ENCODE data around the gene RAB37. TPM values are rescaled to one million over a fixed set of nuclear protein-coding genes. Genes with fewer than 3 reads are reported as not detected.

The RAB37 gene
- total and polyA plus RNA-seq, 2 of the 13 experiments (the other 11 are each of a cell fraction or from before 2014, with no cell fraction given): 0.91 to 3.7 TPM

GRCh38 chr17:74740641-74741387, 3.8 kb downstream of the RAB37 start:
- H3K9ac ChIP-seq (ENCODE audit: insufficient read depth, low read depth, low read length): no peak overlapping the region
- no peaks in the 10 kb centered on the region for H3K36me3 ChIP-seq (replicated peaks in 1 of 2; ENCODE audit: control insufficient read depth in 1 of 2, insufficient read depth in 2 of 2, low read length in 2 of 2)
- no peak for TF ChIP-seq RORA (CRISPR knock-in tag; IDR thresholded peaks at IDR 0.05)
- 0 out of 2 replicates have a peak, but pooled peaks have one; percentile 14 for TF ChIP-seq ZBTB7A (CRISPR knock-in tag; IDR thresholded peaks at IDR 0.05)
- TF ChIP-seq GABPB1 (CRISPR knock-in tag; IDR thresholded peaks at IDR 0.05): peak; percentile 20; the same call in 1 of the 2 replicates
- TF ChIP-seq ELF1 (CRISPR knock-in tag; IDR thresholded peaks at IDR 0.05): no peak
- TF ChIP-seq HINFP (CRISPR knock-in tag; IDR thresholded peaks at IDR 0.05; ENCODE audit: low read depth): no peak
- TF ChIP-seq ZNF724P (CRISPR knock-in tag; IDR thresholded peaks at IDR 0.05; ENCODE audit: borderline replicate concordance): 0 out of 2 replicates have a peak, but pooled peaks have one; percentile 22
- peak; percentile 43 for TF ChIP-seq BCL6 (CRISPR knock-in tag; IDR thresholded peaks at IDR 0.05)
- no peak for TF ChIP-seq ZNF83 (CRISPR knock-in tag; IDR thresholded peaks at IDR 0.05; ENCODE audit: borderline replicate concordance)
- peak; percentile 48; the same call in 1 of the 2 replicates for TF ChIP-seq PATZ1 (CRISPR knock-in tag; IDR thresholded peaks at IDR 0.05)
- 0 out of 2 replicates have a peak, but pooled peaks have one; percentile 21 for TF ChIP-seq ZSCAN25 (CRISPR knock-in tag; IDR thresholded peaks at IDR 0.05)
- ATAC-seq (no peak), DNase-seq (ENCODE audit: low spot score) (no peak), FAIRE-seq (no peak)
- no peaks in the 10 kb centered on the region for H4K20me1 ChIP-seq (ENCODE audit: insufficient read depth, low read length)
- no peak overlapping the region for H3K27ac ChIP-seq (ENCODE audit: extremely low read length, insufficient read depth, low read length)
- H3K79me2 ChIP-seq (ENCODE audit: insufficient read depth, low read length): no peaks in the 10 kb centered on the region
- H3K27me3 ChIP-seq (ENCODE audit: control insufficient read depth in 1 of 2, insufficient read depth in 2 of 2, low read length in 2 of 2): peaks cover 5 to 25% of the 10 kb centered on the region in 2 experiments; a peak in 2 of 5 replicates
- intact Hi-C loops (cut with micrococcal nuclease; ENCODE audit: unreplicated experiment) (no loop called here), in situ Hi-C loops (cut with HindIII; ENCODE audit: extremely low pct_ligation_motif_present, low pct_unique_long_range_greater_than_20kb) (no loop called here)
- H3K4me3 ChIP-seq (replicated peaks in 1 of 3; ENCODE audit: insufficient read depth in 1 of 3, low read depth in 2 of 3, low read length in 3 of 3): peak overlapping the region in 1 of 3 experiments; percentile 27; a peak in 1 of 6 replicates
- 28% methylated on average over 17 of the region's 17 CpGs for WGBS (ENCODE audit: low lambda C conversion rate)
- H2AFZ ChIP-seq (ENCODE audit: low read length): no peak overlapping the region
- no TSS peak for BruUV-seq (replicated peaks)
- ChIA-PET CTCF (ENCODE audit: low intra/inter-chr PET ratio, low total read pairs) (interaction anchor here (1.3 kb wide), 1 partner anchor 40 kb away, joined by 3 read pairs; no protein-coding TSS in a partner anchor), POLR2A (interaction anchor here (1.1 to 1.9 kb wide), 6 partner anchors 10 to 132 kb away, joined by 3 to 17 read pairs (median 6); partner anchors contain the start of gene FDXR)
- H3K9me3 ChIP-seq (ENCODE audit: low read length): no peaks in the 10 kb centered on the region
- peaks cover 78% of the 10 kb centered on the region for H3K4me1 ChIP-seq (ENCODE audit: insufficient read depth, low read length)
- peak overlapping the region; percentile 38 for H3K4me2 ChIP-seq (ENCODE audit: low read depth, low read length)

Data from HepG2 (cell line).